HEK293T (cell line): ENCODE results near the gene INPP5E.

Experiments
- ARNT ChIP-seq: fragments of 450-650 bp; IDR thresholded peaks from 2 replicates; pipeline ENCODE4 v1.6.1; 2017; ENCODE audit warnings: mild to moderate bottlenecking
- BHLHE40 ChIP-seq: fragments of 450-650 bp; IDR thresholded peaks from 2 replicates; pipeline ENCODE4 v1.6.1; 2016; ENCODE audit warnings: mild to moderate bottlenecking, moderate library complexity, borderline replicate concordance
- CTBP1 ChIP-seq: fragments of 450-650 bp; IDR thresholded peaks from 2 replicates; pipeline ENCODE4 v1.6.1; 2016; ENCODE audit warnings: borderline replicate concordance
- ELF4 ChIP-seq: fragments of 450-650 bp; IDR thresholded peaks from 2 replicates; pipeline ENCODE4 v1.6.1; 2017; ENCODE audit warnings: antibody characterized with exemption
- FOXA1 ChIP-seq: fragments of 450-650 bp; IDR thresholded peaks from 2 replicates; pipeline ENCODE4 v1.6.1; 2016; ENCODE audit warnings: mild to moderate bottlenecking
- FOXM1 ChIP-seq: fragments of 450-650 bp; IDR thresholded peaks from 2 replicates; pipeline ENCODE4 v1.6.1; 2017; ENCODE audit warnings: mild to moderate bottlenecking, borderline replicate concordance
- HDGF ChIP-seq: fragments of 450-650 bp; IDR thresholded peaks from 2 replicates; pipeline ENCODE4 v1.6.1; 2017; ENCODE audit warnings: antibody characterized with exemption, borderline replicate concordance
- L3MBTL2 ChIP-seq: fragments of 450-650 bp; conservative IDR thresholded peaks from 2 replicates; pipeline ENCODE4 v1.6.1; 2016; ENCODE audit warnings: mild to moderate bottlenecking
- LEF1 ChIP-seq: fragments of 450-650 bp; IDR thresholded peaks from 2 replicates; pipeline ENCODE4 v1.6.1; 2017; ENCODE audit warnings: mild to moderate bottlenecking, borderline replicate concordance
- NFRKB ChIP-seq: fragments of 450-650 bp; IDR thresholded peaks from 2 replicates; pipeline ENCODE4 v1.6.1; 2016; ENCODE audit warnings: mild to moderate bottlenecking, moderate library complexity
- PKNOX1 ChIP-seq: fragments of 450-650 bp; IDR thresholded peaks from 2 replicates; pipeline ENCODE4 v1.6.1; 2016
- SP1 ChIP-seq: fragments of 450-650 bp; IDR thresholded peaks from 2 replicates; pipeline ENCODE4 v1.6.1; 2017
- TARDBP ChIP-seq: fragments of 450-650 bp; IDR thresholded peaks from 2 replicates; pipeline ENCODE4 v1.6.1; 2016
- ZNF384 ChIP-seq: fragments of 450-650 bp; IDR thresholded peaks from 2 replicates; pipeline ENCODE4 v1.6.1; 2016

GRCh38 chr9:136393531-136393930 is 46.1 kb downstream of the INPP5E start:
- TF ChIP-seq PKNOX1 (no peak), BHLHE40 (no peak), NFRKB (no peak), HDGF (no peak), FOXM1 (no peak), LEF1 (no peak), ELF4 (no peak), SP1 (no peak), ARNT (no peak), L3MBTL2 (no peak), TARDBP (no peak), FOXA1 (no peak), ZNF384 (no peak), CTBP1 (no peak)
